GM19240 (cell line): ENCODE data around the gene AGK.
"Not testable (repeated sequence)": the region's sequence is repeated elsewhere in the genome, so short reads cannot be mapped to it uniquely, and the experiment has no call there.

Experiments used
- DNase-seq: peaks from one replicate; pipeline ENCODE4 v3.0.0; 2011; ENCODE audit warnings: low spot score; ENCODE audit not compliant: insufficient read length

The AGK gene

DNA sequence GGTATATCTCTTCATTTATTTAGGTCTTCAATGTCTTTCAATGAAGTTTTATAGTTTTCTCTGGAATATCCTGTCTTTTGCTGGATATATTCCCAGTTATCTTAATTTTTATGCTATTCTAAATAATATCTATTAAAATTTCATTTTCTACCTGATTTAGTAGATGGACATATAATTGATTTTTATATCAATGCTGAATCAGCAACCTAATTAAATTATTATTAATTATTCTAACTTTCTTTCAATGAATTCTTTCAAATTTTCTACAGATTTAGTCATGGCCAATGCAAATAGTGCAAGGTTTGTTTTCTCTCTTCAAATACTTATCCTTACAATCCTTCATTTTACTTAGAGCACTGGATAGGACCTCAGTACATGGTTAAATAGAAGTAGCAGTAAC lies 94.0 kb downstream of the AGK start:
- DNase-seq: no peak

DNA sequence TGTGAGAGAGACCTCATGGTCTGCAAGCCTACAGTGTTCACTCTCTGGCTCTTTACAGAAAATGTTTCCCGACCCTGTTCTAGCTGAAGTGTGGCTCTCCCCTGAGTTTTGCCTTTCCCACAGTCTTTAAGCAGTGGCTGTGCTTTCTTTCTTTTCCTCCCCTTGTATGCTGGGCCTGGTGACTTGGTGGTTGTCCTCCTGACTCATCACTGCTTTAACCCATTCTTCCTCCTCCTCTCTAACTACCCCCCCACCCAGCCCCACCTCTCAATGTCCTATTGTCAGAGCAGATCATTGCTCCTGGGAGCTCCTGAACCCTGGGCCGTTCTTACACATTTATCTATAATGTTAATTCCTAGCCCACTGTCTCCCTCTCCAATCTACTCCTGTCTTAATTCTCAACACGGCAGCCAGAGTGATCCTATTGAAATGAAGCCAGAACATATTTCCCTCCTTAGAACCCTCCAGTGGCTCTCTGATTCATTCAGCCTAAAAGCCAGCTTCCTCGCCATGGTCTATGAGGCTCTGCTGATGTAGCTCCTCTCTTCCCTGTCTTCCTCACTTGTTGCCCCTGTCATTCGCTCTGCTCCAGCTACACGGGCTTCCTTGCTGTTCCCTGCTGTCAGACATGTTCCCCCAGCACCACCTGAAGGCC lies 95.7 kb downstream of the AGK start:
- DNase-seq: no peak

DNA sequence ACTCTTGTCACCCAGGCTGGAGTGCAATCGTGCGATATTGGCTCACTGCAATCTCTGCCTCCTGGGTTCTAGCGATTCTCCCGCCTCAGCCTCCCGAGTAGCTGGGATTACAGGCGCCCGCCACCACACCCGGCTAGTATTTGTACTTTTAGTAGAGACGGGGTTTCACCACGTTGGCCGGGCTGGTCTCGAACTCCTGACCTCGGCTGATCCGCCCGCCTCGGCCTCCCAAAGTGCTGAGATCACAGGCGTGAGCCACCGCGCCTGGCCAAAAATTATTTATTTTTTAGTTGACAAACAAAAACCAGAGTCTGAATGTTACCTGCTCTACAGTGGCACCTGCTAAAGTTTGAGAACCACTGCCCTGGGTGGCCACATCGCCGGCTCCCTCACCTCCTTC lies 96.5 kb downstream of the AGK start:
- not testable (repeated sequence) for DNase-seq

DNA sequence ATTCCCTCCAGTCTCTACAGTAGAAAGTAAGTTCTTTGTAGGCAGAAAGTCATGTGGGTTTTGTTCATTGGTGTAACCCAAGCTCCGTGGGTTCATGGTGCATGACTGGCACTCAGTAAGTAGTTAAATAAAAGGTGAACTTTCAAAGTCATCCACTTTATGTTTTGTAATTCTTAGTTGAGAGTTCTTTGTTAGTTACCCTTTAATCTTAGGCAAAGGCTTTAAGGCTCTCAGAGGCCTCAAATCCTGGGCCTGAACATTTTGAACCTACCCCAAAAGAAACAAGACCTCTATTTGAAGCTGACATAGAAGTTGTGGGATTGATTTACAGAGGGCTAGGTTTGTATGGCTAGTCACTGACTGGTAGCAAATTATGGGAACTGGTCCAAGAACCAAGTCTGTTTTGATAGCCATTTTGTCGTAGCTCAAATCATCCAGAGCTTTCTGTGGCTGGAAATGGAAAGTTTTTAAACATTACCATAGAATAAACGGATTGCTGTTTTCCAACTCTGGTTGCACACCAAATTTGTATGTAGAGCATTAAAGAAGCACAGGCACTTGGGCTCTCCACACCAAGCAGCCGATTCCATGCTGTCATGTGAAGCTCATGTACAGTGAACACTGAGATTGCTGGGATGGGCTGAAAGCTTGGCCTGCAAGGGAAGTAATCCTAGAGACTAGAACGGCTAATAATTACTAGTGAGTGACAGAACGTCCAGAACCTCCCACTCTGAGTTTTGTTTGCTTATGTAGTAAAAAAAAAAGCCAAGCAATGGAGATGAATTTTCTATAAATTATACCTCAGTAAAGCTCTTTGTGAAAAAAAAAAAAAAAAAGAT lies 97.3 kb downstream of the AGK start:
- no peak for DNase-seq

DNA sequence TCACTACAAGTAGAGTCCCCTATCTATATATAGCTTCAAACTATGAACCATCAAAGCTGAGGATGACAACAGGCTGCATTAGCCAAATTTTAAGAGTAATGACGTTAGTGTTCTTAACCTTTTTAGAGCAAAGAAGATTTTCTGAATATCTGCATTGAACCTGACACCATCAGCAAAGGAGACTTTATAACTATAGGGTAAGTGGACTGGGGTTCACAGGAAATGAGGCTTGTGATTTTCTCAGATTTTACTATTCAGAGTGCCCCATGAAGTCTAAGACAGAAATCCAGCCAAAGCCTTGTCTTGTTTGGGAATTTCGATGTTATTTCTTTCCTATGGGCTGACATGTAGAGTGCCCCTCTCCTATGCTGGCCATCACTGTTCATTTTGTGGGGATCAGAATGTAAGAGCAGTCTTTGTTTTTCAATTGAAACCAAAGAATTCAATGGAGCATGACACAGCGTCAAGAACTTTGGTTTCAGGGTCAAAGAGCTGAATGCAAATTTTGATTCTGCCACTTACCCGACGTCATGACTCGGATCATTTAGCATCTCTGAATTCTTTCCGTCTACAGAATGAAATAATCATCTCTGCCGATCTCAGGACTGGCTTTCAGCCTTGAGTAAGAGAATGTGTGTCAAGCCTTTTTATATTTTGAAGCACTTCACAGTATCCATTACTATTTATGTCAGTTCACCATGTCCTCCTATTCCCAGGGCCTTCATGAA lies 98.1 kb downstream of the AGK start:
- DNase-seq: no peak

DNA sequence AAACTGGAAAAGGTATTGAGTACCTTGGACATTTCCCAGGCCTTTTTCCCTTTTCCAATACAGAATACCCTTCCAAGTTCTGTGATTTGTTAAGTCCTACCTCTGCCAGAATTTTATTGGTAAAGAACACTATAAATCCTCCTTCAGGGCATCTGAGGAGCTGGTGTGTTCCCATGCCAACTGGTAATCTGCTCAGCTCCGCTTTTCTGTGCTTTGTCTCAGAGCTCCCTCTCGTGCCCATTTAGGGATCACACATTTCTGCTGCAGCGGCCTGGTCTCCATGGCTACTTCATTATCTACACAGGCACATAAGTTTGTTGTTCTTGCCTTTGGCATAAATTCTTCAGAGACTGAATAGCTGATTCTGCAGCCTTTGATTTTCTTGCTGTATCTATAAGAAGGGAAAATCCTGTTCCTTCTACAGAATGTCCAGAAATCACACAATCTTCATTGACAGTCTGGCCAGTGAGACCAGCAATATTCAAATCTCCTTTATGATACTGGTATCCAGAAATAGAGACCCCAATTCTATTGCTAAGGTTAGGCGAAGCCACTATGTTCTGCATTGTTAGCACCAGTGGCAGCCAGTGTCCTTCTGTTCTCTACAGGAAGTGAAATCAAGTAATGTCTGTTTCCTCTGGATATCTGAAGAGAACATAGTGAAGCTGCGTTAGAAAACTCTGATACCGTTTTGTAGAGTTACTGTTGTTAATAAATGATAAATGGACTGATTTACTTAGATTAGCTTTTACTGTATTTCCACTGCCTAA lies 98.8 kb downstream of the AGK start:
- DNase-seq: peak; percentile 17

DNA sequence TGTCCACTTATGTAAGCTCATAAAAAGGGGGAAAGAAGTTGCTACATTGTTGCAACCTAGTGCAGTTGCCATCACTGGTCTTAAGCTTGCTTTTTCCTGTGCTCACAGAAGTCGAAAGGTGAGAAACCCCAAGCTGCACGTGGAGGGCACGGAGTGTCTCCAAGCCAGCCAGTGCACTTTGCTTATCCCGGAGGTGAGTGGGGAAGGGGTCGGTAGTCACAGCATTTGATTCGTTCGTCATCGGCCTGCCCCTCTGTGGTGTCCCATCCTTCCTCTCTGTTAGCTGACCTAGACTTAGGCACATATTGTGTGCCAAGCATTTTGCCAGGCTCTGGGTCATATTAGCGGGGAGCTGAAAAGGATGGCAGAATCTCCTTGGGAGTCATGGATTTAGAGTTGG lies 100.2 kb downstream of the AGK start:
- no peak for DNase-seq

DNA sequence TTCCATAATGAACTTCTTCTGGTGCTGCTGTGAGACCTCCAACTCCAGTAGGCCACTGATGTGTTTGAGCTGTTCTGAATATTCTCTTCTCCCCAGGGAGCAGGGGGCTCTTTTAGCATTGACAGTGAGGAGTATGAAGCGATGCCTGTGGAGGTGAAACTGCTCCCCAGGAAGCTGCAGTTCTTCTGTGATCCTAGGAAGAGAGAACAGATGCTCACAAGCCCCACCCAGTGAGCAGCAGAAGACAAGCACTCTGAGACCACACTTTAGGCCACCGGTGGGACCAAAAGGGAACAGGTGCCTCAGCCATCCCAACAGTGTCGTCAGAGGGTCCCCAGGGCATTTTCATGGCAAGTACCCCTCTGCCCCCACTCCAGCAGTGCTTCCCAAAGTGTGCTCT lies 101.5 kb downstream of the AGK start:
- no peak for DNase-seq

DNA sequence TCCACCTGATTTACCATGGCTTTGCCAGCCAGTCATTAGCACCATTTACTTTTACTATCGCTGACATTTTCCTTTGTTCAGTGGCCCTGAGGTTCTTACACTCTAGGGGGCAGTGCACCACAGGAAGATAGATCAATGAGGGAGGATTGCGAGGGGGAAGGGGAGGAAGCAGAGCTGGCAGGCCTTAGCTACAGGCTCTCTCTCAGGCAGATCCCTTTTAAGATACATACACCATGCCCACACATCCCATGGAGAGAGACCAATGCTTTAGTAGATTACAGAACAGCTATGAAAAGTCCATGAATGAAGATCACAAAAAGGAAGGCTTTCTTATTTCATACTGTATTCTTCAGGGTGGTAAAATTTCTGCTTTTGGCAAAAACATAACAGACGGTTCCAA lies 103.3 kb downstream of the AGK start:
- DNase-seq: peak; percentile 50

DNA sequence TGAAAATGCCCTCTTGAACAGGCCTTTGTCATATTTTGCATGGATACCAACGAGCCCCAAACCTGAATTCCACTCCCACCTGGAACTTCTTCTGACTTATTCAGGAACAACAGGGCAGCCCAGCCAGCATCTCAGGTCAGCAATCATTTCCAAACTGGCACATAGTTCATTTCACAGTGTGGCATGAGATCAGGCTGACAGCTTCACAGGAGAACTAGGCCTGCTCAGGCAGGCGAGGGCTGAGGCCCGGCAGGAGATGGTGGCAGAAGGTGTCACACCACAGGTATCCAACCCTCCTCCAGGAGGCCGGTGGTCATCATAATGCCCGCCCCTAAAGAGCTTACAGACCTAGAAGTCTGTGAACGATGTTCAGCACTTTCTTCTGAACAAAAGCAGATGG lies 108.3 kb downstream of the AGK start:
- DNase-seq: no peak

DNA sequence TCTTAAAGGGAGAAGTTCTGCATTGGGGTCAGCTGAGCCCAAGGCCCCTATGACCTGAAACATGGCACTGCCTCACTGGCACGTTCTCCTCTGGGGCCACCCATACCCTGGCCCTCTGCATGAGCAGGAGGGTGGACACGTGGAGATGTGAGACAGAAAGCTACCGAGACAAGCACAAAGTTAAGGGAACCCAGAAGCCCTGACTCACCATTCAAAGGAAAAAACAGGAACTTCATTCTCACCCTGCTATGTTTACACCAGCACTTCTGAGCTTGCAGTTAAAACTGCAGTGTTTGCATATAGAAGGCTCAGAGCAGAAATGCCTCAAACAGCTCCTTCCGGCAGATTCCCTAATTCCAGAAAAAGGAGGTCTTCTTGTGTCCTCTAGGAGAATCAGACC lies 109.0 kb downstream of the AGK start:
- no peak for DNase-seq

DNA sequence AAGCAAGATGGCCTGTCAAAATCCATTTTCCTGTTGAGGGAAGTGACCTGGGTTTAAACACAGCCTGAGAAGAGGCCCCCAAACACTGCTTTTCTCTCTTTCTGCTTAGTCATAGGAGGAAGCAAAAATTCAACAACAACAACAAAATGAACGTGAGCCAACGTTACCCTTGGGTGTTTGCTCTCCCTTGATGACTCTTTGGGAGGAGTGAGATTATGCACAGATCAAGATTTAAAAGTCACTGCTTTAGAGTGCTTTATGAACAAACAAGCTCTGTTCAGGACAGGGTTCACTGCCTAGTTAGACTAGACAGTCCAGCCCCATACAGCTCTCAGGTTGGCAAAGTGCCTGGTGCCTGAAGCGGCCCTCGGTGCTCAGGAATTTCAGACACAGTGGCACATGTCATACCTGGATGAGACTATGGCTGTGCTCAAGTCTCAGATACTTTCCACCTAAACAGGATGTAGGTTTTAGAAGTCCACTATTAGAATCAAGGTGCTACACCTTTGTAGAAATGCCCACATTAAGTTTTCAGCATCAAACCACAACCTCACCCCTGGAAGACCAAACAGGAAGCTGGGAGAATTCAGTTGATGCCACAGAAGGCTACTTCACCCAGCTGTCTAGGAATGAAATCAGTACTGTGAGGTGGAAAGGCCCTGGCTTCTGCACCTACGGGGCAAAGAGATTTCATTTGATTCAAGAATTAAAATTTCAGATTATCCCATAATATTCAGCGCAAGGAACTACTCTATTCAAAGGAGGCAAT lies 112.1 kb downstream of the AGK start:
- DNase-seq: no peak

DNA sequence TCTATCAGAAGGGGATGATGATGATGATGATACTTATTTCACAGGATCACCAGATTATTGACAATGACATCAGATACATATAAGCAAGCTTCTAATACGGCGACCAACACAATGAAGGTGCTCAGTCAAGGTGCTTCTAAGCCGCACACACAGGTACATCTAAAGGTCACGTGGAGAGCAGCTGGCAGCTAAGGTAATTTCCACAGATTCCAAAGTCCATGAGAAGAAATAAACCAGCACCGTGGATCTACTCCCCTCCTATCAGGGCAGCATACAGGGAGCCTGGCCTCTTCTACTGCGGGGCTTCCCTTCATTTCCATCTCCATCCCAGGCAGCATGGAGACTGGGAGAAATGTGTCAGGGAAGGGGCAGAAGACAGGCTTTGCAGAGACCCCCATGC lies 113.2 kb downstream of the AGK start:
- no peak for DNase-seq

DNA sequence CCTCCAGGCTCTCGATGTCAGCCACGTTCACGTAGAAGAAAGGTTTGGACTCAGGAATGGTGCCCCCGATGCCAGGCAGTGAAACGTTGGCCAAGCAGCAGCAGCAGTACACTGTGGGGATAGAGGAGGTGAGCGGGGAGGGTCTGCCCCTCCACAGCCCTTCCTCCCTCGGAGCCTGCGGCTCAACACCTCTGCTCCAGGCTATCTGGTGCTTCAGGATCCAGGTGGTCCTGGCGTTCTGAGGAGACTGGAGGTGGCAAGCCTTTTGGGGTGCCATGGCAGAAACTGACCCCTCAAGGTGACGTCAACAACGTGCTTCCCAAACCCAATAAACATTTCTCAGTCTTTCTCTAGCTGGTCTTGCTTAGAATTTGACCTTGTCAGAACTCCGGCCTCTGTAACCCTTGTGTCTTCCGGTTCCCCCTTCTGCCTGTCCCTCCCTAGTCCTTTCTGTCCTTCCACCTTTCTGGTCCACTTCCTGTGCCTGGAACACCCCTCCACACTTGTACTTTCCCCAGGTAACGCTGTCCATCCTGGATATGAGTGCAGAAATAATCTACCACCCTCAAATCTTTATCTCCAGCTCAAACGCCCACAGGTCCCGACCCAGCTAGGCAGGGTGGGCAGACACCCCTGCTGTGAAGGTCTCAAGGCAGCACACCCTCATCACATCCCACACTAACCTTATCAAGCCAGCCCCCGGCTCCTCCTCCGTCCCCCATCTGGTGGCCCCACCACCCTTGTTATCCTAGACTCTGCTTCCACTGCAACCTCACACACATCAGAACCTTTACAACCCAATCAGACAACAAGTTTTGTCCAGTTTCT lies 114.2 kb downstream of the AGK start:
- DNase-seq: no peak

DNA sequence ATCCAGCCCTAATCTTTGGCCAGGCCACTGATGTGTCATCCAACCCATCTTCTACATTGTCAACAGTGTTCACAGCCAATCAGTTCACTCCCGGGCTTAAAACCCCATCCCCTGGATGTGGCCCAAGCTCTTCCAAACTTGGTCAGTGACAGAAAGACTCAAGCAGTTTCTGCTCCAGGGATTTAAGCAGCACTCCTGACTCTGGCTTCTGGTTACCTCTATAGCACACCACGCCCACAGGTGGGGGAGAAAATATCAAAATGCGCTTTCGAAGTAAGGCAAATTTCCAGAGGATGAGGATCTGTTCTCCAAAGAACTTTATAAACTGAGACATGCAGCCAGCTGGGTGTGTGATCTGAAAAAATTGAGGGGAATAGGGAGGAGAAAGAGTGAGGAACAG lies 114.9 kb downstream of the AGK start:
- no peak for DNase-seq

DNA sequence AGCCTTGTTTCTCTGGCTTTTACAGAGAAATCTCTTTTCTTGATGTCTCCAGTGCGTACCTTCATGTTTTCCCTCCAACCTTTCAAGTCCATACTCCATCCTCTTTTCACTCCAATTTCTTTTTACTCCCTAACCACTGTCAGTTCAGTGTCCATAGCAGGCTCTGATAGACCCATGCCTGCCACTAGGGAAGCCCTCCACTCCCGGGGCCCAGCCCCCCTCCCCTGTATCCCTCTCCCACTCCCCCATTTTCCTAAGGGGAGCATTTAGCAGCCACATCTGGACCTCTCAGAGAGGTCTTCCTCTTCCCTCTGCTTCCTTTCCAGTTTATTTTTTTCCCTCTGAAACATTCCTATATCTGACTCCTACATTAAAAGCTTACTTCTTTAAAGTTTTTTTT lies 117.6 kb downstream of the AGK start:
- no peak for DNase-seq

DNA sequence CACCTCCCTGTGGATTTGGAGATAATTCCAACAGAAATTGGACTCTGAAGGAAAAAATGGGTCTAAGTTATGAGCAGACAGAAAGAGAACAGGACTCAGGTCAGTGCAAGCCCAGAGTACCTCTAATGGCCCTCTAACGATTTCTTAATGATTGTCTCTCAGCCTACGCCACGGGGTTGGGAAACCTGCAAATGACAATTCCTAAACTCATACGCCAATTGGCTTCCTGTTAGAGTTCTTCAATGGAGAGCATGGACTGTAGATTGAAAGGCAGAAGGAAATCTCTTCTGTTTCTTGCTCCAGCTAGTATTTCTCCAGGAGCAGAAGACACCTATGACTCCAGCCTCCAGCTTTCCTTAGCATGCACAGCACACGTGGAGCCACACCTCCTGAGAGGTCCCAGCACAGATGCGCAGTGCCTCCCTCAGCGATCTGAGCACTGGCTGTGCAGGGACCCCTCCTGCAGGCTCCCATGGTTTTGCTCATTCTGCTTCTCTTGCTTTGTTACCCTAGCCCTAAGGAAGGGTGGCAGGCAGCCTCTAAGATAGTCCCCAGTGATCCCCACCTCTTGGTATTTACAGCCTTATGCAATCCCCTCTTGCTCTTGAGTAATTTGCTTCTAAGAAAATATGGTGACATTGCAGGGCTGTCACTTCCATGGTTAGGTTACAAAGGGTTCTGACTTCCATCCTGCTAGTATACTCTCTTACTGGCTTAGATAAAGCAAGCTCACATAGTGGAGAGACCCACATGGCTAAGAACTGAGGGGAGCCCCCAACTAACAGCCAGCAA lies 120.7 kb downstream of the AGK start:
- no peak for DNase-seq

DNA sequence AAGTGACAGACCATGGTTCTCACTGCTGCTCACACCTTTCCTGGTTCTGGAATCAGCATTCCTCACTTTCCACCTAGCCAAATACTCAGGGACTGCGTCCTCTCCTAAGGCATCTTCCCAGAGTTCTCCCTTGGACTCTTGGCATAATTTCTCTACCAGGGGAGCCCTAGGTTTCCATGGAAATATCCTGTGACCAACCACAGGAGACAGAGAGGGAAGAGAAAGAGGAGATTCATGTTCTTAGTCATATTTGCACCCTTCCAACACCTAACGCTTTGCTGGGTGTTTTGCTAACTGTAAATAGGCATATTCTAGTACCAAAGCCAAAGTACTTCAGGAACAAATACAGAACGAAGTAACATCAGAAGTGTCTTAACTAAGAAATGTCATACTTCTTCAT lies 122.1 kb downstream of the AGK start:
- no peak for DNase-seq

DNA sequence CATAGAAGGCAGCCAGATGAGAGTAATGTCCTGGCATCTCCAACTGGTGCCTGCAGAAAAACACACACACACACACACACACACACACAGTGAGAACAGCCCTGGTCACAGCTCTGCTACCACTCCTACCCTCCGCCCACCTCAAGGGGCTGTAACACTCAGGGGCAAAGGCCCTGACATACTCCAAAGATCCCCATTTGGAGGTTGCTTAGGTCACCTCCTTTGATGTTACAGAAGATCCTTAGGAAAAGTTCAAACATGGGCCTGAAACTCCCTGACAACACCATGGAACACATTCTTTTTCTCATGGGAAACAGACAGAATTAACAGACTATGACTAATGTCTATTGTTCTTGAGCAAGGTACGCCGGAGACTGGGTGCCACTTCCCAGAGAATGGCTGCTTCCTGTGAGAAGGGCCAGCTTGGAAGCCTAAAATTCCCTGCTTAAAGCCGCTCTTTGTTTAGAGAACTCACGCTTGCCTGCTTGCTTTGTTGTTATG lies 123.0 kb downstream of the AGK start:
- DNase-seq: no peak
